ENCODE data around the gene AGFG1.
A peak's percentile ranks its signal among the peaks of the same experiment; 100 is the strongest.

AGFG1 gene

GRCh38 chr2:227473122-227473461, 1.1 kb downstream of the AGFG1 start:
- ATAC-seq (no peak), DNase-seq (no peak)
- H3K27ac Mint-ChIP-seq = peak overlapping the region; percentile 91 to 96
- H3K4me1 Mint-ChIP-seq = peaks cover 57% of the 10 kb centered on the region
- no peaks in the 10 kb centered on the region for H3K27me3 Mint-ChIP-seq
- H3K4me3 Mint-ChIP-seq = peak overlapping the region; percentile 90 to 99
- no peaks in the 10 kb centered on the region for H3K9me3 Mint-ChIP-seq

GRCh38 chr2:227473806-227474205, 1.9 kb downstream of the AGFG1 start:
- H3K27ac Mint-ChIP-seq = peak overlapping the region in 1 of 2 donors; percentile 91
- ATAC-seq (no peak), DNase-seq (no peak)
- no peaks in the 10 kb centered on the region for H3K9me3 Mint-ChIP-seq
- H3K4me1 Mint-ChIP-seq = peaks cover 62% of the 10 kb centered on the region
- H3K27me3 Mint-ChIP-seq = no peaks in the 10 kb centered on the region
- H3K4me3 Mint-ChIP-seq = peak overlapping the region; percentile 90 to 99

GRCh38 chr2:227474410-227474809, 2.5 kb downstream of the AGFG1 start:
- Mint-ChIP-seq H3K27ac (no peak overlapping the region), H3K4me1 (peaks cover 68% of the 10 kb centered on the region), H3K4me3 (peak overlapping the region; percentile 41 to 99), H3K9me3 (no peaks in the 10 kb centered on the region), H3K27me3 (no peaks in the 10 kb centered on the region)
- DNase-seq (no peak), ATAC-seq (no peak)

GRCh38 chr2:227477291-227477690, 5.3 kb downstream of the AGFG1 start:
- H3K4me1 Mint-ChIP-seq = peaks cover 85% of the 10 kb centered on the region
- no peak overlapping the region for H3K4me3 Mint-ChIP-seq
- no peak for ATAC-seq
- no peak overlapping the region for H3K27ac Mint-ChIP-seq
- H3K9me3 Mint-ChIP-seq = no peaks in the 10 kb centered on the region
- no peaks in the 10 kb centered on the region for H3K27me3 Mint-ChIP-seq
- DNase-seq = no peak

- H3K4me3 Mint-ChIP-seq = peak overlapping the region; percentile 34 to 73
- H3K4me1 Mint-ChIP-seq = peaks cover 90% of the 10 kb centered on the region
- peak; percentile 59 for ATAC-seq
Measured at GRCh38 chr2:227479865-227480475, 8.0 kb downstream of the AGFG1 start.

GRCh38 chr2:227480528-227480927, 8.6 kb downstream of the AGFG1 start:
- Mint-ChIP-seq H3K4me1 (peaks cover 90% of the 10 kb centered on the region), H3K27ac (peak overlapping the region in 1 of 2 donors; percentile 52), H3K9me3 (no peaks in the 10 kb centered on the region), H3K4me3 (peak overlapping the region; percentile 36 to 73), H3K27me3 (no peaks in the 10 kb centered on the region)
- DNase-seq (no peak), ATAC-seq (peak; percentile 81)

More at GRCh38 chr2:227479865-227480475, 8.0 kb downstream of the AGFG1 start:
- Mint-ChIP-seq H3K27me3 (no peaks in the 10 kb centered on the region), H3K27ac (no peak overlapping the region), H3K9me3 (no peaks in the 10 kb centered on the region)
- DNase-seq = no peak

- no peaks in the 10 kb centered on the region for H3K9me3 Mint-ChIP-seq
- no peak overlapping the region for H3K27ac Mint-ChIP-seq
- DNase-seq = no peak
- peak overlapping the region; percentile 45 to 63 for H3K4me3 Mint-ChIP-seq
- ATAC-seq = peak; percentile 87
- H3K4me1 Mint-ChIP-seq = peaks cover 88% of the 10 kb centered on the region
- H3K27me3 Mint-ChIP-seq = no peaks in the 10 kb centered on the region
Measured at GRCh38 chr2:227482638-227483340, 10.8 kb downstream of the AGFG1 start.

- H3K27me3 Mint-ChIP-seq = no peaks in the 10 kb centered on the region
- H3K27ac Mint-ChIP-seq = peak overlapping the region in 1 of 2 donors; percentile 39
- DNase-seq (no peak), ATAC-seq (no peak)
- no peaks in the 10 kb centered on the region for H3K9me3 Mint-ChIP-seq
- H3K4me3 Mint-ChIP-seq = peak overlapping the region in 1 of 2 donors; percentile 49
- H3K4me1 Mint-ChIP-seq = peaks cover 73% of the 10 kb centered on the region
Measured at GRCh38 chr2:227485429-227485828, 13.5 kb downstream of the AGFG1 start.

- peaks cover 62% of the 10 kb centered on the region for H3K4me1 Mint-ChIP-seq
- DNase-seq (no peak), ATAC-seq (no peak)
- peak overlapping the region; percentile 35 to 55 for H3K4me3 Mint-ChIP-seq
- no peaks in the 10 kb centered on the region for H3K9me3 Mint-ChIP-seq
- no peak overlapping the region for H3K27ac Mint-ChIP-seq
- no peaks in the 10 kb centered on the region for H3K27me3 Mint-ChIP-seq
Measured at GRCh38 chr2:227486688-227487087, 14.7 kb downstream of the AGFG1 start.

GRCh38 chr2:227488045-227488444, 16.1 kb downstream of the AGFG1 start:
- Mint-ChIP-seq H3K4me3 (peak overlapping the region in 1 of 2 donors; percentile 44), H3K27me3 (no peaks in the 10 kb centered on the region), H3K9me3 (no peaks in the 10 kb centered on the region), H3K27ac (no peak overlapping the region), H3K4me1 (peaks cover 56% of the 10 kb centered on the region)
- ATAC-seq (peak; percentile 35), DNase-seq (no peak)

- Mint-ChIP-seq H3K4me3 (no peak overlapping the region), H3K27me3 (no peaks in the 10 kb centered on the region), H3K4me1 (peaks cover 49% of the 10 kb centered on the region), H3K9me3 (no peaks in the 10 kb centered on the region), H3K27ac (no peak overlapping the region)
- DNase-seq (no peak), ATAC-seq (no peak)
Measured at GRCh38 chr2:227491386-227491785, 19.4 kb downstream of the AGFG1 start.

GRCh38 chr2:227493524-227493923, 21.6 kb downstream of the AGFG1 start:
- Mint-ChIP-seq H3K9me3 (no peaks in the 10 kb centered on the region), H3K27me3 (no peaks in the 10 kb centered on the region), H3K4me3 (no peak overlapping the region), H3K27ac (peak overlapping the region in 1 of 2 donors; percentile 93), H3K4me1 (peaks cover 43% of the 10 kb centered on the region)
- DNase-seq = no peak
- ATAC-seq = no peak

- no peak overlapping the region for H3K27ac Mint-ChIP-seq
- H3K4me3 Mint-ChIP-seq = no peak overlapping the region
- ATAC-seq (no peak), DNase-seq (no peak)
- no peaks in the 10 kb centered on the region for H3K27me3 Mint-ChIP-seq
- no peaks in the 10 kb centered on the region for H3K9me3 Mint-ChIP-seq
- H3K4me1 Mint-ChIP-seq = peaks cover 59% of the 10 kb centered on the region
Measured at GRCh38 chr2:227497158-227497557, 25.2 kb downstream of the AGFG1 start.

GRCh38 chr2:227499627-227500300, 27.8 kb downstream of the AGFG1 start:
- ATAC-seq = no peak
- DNase-seq = no peak
- Mint-ChIP-seq H3K27ac (no peak overlapping the region), H3K4me1 (peaks cover 66% of the 10 kb centered on the region), H3K9me3 (no peaks in the 10 kb centered on the region), H3K4me3 (no peak overlapping the region), H3K27me3 (no peaks in the 10 kb centered on the region)

GRCh38 chr2:227500301-227500630, 28.3 kb downstream of the AGFG1 start:
- H3K4me1 Mint-ChIP-seq = peaks cover 67% of the 10 kb centered on the region
- H3K4me3 Mint-ChIP-seq = no peak overlapping the region
- ATAC-seq = no peak
- H3K27ac Mint-ChIP-seq = no peak overlapping the region
- no peak for DNase-seq
- no peaks in the 10 kb centered on the region for H3K9me3 Mint-ChIP-seq
- no peaks in the 10 kb centered on the region for H3K27me3 Mint-ChIP-seq
